Stimulated activated naive CD8-positive, alpha-beta T cell treated with anti-CD3 and anti-CD28 coated beads, Interleukin-15, Interleukin-2, amounts not matched to agents 100 ng/mL and 50 ng/mL, for 24 hours (primary cell): ENCODE measurements around the gene SHCBP1L.

Experiments
- H3K27ac Mint-ChIP-seq: one replicate; pipeline ENCODE4 v1.8.0; 2021; ENCODE audit warnings: mild to moderate bottlenecking, mixed read lengths
- H3K27me3 Mint-ChIP-seq: one replicate; pipeline ENCODE4 v1.8.0; 2021; ENCODE audit warnings: mixed read lengths
- H3K36me3 Mint-ChIP-seq: one replicate; pipeline ENCODE4 v1.8.0; 2021; ENCODE audit warnings: low read depth, mixed read lengths
- H3K4me1 Mint-ChIP-seq: one replicate; pipeline ENCODE4 v1.8.0; 2021; ENCODE audit warnings: low read depth, mixed read lengths
- H3K4me3 Mint-ChIP-seq: one replicate; pipeline ENCODE4 v1.8.0; 2021; ENCODE audit warnings: mild to moderate bottlenecking, mixed read lengths
- H3K9me3 Mint-ChIP-seq: one replicate; pipeline ENCODE4 v1.8.0; 2021; ENCODE audit warnings: mixed read lengths

Gene SHCBP1L

DNA sequence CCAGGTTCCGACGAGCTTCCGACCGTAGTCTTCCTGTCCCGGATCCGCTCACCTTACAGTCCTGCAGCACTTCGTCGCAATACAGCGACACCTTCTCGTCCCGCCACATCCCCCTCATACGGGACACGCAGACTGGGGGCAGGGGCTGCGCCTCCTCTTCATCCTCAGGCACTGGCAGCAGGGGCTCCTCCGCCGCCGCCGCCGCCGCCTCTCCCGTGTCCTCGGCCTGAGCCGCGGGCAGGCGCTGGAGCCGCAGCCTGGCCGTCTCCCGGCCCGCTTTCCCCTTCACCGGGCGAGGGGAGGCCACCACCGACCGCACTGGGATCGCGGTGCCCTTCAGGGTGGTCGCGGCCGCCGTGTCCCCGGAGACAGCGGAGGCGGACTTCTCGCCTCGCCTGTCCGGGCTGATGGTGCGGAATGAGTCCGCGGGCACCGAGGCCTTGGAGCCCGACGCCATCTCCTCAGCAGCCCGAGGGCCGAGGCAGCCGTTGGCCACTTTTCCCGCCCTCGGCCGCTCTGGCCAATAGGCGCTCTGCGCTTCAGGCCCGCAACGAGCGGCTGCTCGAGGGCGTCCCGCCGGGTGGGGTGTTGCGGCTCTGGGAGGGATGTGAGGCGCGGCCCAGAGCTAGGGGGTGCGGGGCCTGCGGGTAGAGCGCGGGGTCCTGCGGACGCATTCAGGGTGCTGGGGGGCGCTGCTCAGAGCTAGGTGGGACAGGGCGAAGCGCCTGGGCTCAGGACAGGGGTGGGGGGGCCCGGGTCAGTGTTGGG, at the start of gene SHCBP1L:
SHCBP1L (minus strand) TSS at position 490 of the 768 bp plus-strand sequence; CDS start at position 457, 33 bp downstream.
- no peaks in the 10 kb centered on the region for H3K9me3 Mint-ChIP-seq
- peaks cover 31% of the 10 kb centered on the region for H3K27me3 Mint-ChIP-seq
- H3K27ac Mint-ChIP-seq: no peak within 1 kb of the TSS
- peak within 1 kb of the TSS; percentile 31 for H3K4me3 Mint-ChIP-seq
- no peaks in the 10 kb centered on the region for H3K4me1 Mint-ChIP-seq
- no peaks in the 10 kb centered on the region for H3K36me3 Mint-ChIP-seq

DNA sequence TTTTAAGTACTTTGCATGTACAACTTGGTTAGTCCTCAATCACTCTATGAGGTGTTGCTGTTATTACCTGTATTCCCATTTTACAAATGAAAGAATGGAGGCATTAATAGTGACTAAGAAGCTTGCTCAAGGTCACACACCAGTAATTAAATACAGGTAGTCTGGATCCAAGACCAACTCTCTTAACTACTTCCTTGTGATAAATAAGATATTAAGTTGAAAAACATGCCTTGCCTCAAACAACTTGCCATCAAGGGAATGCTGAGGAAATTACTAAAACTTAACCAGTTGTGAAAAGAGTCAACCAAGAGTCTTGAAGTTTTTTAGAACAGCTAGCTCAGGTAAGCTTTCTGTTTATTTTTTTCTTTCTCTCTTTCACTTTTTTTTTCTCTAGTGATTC, 49.3 kb upstream of the SHCBP1L start:
- peaks cover 3% of the 10 kb centered on the region for H3K9me3 Mint-ChIP-seq
- H3K4me1 Mint-ChIP-seq: no peaks in the 10 kb centered on the region
- no peak overlapping the region for H3K4me3 Mint-ChIP-seq
- H3K27me3 Mint-ChIP-seq: peaks cover 32% of the 10 kb centered on the region
- H3K27ac Mint-ChIP-seq: no peak overlapping the region
- H3K36me3 Mint-ChIP-seq: no peaks in the 10 kb centered on the region

DNA sequence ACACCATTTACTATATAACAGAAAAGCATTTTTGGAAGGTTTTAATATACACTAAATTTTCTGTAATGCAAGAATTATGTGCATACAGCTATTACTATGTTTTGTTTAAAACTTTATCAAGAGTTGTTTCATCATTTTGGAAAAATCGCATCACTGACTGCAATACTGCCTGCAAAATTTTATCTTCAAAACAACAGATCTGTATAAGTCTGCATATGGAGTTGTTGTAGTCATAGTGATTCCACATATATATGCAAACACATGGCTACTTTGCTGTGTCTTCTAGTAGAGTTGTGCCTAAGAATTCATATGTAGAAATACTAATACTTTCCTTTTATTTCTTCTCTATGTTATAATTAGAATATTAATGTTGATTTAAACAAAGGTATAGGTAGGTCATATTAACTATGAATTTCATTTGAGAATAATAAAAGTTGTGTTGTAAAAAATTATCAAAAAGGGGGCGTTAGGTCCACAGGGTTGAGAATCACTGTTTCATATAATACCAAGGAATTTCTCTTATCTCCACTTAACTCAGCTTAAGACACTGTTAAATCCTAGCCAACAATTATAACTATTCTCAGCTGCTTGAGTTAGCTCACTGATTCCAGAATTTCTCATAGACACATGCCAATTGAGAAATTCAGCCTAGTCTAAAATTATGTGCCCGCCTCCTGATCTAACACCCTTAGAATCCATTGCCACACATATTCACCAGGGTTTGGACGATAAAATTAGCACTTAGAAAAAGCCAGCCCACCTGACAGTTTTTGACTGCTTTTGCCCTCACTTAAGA, 47.4 kb upstream of the SHCBP1L start:
- H3K27me3 Mint-ChIP-seq: peaks cover 23% of the 10 kb centered on the region
- H3K4me1 Mint-ChIP-seq: no peaks in the 10 kb centered on the region
- H3K4me3 Mint-ChIP-seq: no peak overlapping the region

DNA sequence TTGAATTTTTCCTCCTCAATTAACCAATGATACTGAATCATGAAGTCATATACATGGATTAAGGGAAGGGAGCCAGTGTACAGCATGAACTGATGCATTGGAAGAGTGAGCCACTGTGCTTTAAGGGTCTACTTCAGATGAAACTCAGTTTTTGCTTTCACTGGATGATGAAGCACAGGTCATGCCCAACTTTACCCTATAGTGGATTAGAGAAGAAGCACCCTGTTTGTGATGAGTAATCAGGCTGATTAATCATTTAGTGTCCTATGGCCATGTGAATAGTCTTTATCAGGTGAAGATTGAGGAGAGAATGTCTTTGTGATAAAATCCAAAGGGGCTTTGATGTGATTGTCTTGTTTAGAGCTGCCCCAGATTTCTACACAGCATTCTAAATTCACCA, 45.5 kb upstream of the SHCBP1L start:
- Mint-ChIP-seq H3K4me1 (no peaks in the 10 kb centered on the region), H3K4me3 (no peak overlapping the region), H3K36me3 (no peaks in the 10 kb centered on the region), H3K27ac (no peak overlapping the region), H3K27me3 (peaks cover 15% of the 10 kb centered on the region), H3K9me3 (no peaks in the 10 kb centered on the region)

More for the DNA sequence above, 47.4 kb upstream of the SHCBP1L start:
- no peaks in the 10 kb centered on the region for H3K9me3 Mint-ChIP-seq
- H3K27ac Mint-ChIP-seq: no peak overlapping the region
- no peaks in the 10 kb centered on the region for H3K36me3 Mint-ChIP-seq

DNA sequence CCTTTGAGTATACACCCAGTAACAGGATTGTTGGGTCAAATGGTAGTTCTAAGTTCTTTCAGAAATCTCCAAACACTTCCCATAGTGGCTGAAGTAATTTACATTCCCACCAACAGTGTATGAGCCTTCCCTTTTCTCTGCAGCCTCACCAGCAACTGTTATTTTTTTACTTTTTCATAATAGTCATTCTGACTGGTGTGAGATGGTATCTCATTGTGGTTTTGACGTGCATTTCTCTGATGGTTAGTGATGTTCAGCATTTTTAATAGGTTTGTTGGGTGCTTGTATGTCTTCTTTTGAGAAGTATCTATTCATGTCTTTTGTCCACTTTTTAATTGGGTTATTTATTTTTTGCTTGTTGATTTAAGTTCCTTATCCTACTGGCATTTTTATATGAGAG, 43.9 kb upstream of the SHCBP1L start:
- H3K27ac Mint-ChIP-seq: no peak overlapping the region
- no peak overlapping the region for H3K4me3 Mint-ChIP-seq
- H3K27me3 Mint-ChIP-seq: peaks cover 18% of the 10 kb centered on the region
- no peaks in the 10 kb centered on the region for H3K9me3 Mint-ChIP-seq
- no peaks in the 10 kb centered on the region for H3K36me3 Mint-ChIP-seq
- no peaks in the 10 kb centered on the region for H3K4me1 Mint-ChIP-seq

- Mint-ChIP-seq H3K27me3 (peaks cover 18% of the 10 kb centered on the region), H3K4me1 (no peaks in the 10 kb centered on the region), H3K9me3 (no peaks in the 10 kb centered on the region), H3K36me3 (no peaks in the 10 kb centered on the region), H3K27ac (no peak overlapping the region), H3K4me3 (no peak overlapping the region)
These were observed 42.9 kb upstream of the SHCBP1L start for GRCh38 chr1:182995894-182996293.

- H3K27ac Mint-ChIP-seq: no peak overlapping the region
- no peaks in the 10 kb centered on the region for H3K4me1 Mint-ChIP-seq
- H3K4me3 Mint-ChIP-seq: no peak overlapping the region
- H3K9me3 Mint-ChIP-seq: no peaks in the 10 kb centered on the region
- H3K27me3 Mint-ChIP-seq: peaks cover 20% of the 10 kb centered on the region
- no peaks in the 10 kb centered on the region for H3K36me3 Mint-ChIP-seq
These were observed 40.8 kb upstream of the SHCBP1L start for GRCh38 chr1:182993746-182994145.

- Mint-ChIP-seq H3K9me3 (no peaks in the 10 kb centered on the region), H3K27ac (no peak overlapping the region), H3K27me3 (peaks cover 40% of the 10 kb centered on the region), H3K4me1 (no peaks in the 10 kb centered on the region), H3K4me3 (no peak overlapping the region), H3K36me3 (no peaks in the 10 kb centered on the region)
These were observed 37.6 kb upstream of the SHCBP1L start for GRCh38 chr1:182990413-182991144.

DNA sequence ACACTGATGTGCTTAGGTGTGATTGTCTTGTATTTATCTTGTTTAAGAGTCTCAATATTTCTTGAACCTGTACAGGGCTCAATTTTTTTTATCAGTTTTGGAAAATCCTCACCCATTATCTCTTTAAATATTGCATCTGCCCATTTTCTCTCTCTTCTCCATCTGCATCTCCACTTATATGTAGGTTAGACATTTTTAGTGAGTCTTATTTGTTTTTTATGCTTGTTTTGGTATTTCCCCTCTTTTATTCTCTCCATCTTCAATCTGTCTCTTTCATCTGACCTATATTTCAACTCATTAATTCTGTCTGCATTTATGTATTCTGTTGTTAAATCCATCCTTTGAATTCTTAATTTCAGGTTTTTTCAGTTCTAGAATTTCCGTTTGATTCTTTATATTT, 32.9 kb upstream of the SHCBP1L start:
- Mint-ChIP-seq H3K27ac (no peak overlapping the region), H3K9me3 (no peaks in the 10 kb centered on the region), H3K4me1 (peaks cover 9% of the 10 kb centered on the region), H3K27me3 (peaks cover 34% of the 10 kb centered on the region), H3K36me3 (no peaks in the 10 kb centered on the region), H3K4me3 (no peak overlapping the region)

DNA sequence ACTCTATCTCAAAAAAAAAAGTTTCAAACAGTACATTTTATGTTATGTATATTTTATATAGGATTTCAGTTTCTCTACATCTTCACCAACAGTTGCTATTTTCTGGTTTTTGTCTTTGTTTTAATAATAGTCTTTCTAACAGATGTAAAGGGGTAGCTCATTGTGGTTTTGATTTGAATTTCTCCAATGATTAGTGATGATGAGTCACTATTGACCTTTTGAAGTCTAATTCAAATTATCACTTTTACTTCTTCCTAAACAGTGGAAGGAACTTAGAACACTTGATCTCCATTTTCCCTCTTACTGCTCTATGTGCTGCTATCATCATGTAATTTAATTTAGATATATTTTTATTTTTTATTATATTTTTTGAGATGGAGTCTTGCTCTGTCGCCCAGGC, 31.7 kb upstream of the SHCBP1L start:
- Mint-ChIP-seq H3K4me3 (no peak overlapping the region), H3K27me3 (peaks cover 27% of the 10 kb centered on the region), H3K9me3 (no peaks in the 10 kb centered on the region), H3K4me1 (peaks cover 9% of the 10 kb centered on the region), H3K36me3 (no peaks in the 10 kb centered on the region), H3K27ac (no peak overlapping the region)

DNA sequence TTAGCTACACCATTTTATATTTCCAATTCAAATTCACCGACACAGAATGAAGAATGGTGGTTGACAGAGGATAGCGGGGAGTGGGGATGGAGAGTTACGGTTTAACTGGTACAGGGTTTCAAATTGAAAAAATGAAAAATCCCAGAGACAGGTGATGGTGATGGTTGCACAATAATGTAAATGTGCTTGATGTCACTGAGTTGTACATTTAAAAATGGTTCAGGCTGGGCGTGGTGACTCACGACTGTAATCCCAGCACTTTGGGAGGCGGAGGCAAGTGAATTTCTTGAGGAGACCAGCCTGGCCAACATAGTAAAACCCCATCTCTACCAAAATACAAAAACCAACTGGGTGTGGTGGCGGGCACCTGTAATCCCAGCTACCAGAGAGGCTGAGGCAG, 31.2 kb upstream of the SHCBP1L start:
- Mint-ChIP-seq H3K27ac (no peak overlapping the region), H3K4me3 (no peak overlapping the region), H3K4me1 (peaks cover 9% of the 10 kb centered on the region), H3K36me3 (no peaks in the 10 kb centered on the region), H3K27me3 (peaks cover 27% of the 10 kb centered on the region), H3K9me3 (no peaks in the 10 kb centered on the region)

- H3K4me1 Mint-ChIP-seq: no peaks in the 10 kb centered on the region
- no peak overlapping the region for H3K4me3 Mint-ChIP-seq
- H3K9me3 Mint-ChIP-seq: no peaks in the 10 kb centered on the region
- no peaks in the 10 kb centered on the region for H3K36me3 Mint-ChIP-seq
- H3K27ac Mint-ChIP-seq: no peak overlapping the region
- peaks cover 7% of the 10 kb centered on the region for H3K27me3 Mint-ChIP-seq
These were observed 25.3 kb upstream of the SHCBP1L start for GRCh38 chr1:182978151-182978853.

DNA sequence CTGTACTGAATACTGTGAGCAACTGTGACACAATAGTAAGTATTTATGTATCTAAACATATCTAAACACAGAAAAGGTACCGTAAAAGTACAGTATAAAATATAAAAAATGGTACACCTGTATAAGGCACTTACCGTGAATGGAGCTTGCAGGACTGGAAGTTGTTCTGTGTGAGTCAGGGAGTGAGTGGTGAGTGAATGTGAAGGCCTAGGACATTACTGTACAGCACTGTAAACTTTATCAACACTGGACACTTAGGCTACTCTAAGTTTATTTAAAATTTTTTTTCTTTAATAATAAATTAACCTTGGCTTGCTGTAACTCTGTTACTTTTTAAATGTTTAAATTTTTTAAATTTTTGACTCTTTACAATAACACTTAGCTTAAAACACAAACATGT, 24.5 kb upstream of the SHCBP1L start:
- Mint-ChIP-seq H3K36me3 (no peaks in the 10 kb centered on the region), H3K4me3 (no peak overlapping the region), H3K27ac (no peak overlapping the region), H3K4me1 (no peaks in the 10 kb centered on the region), H3K27me3 (peaks cover 10% of the 10 kb centered on the region), H3K9me3 (no peaks in the 10 kb centered on the region)

- H3K27me3 Mint-ChIP-seq: peaks cover 17% of the 10 kb centered on the region
- H3K4me3 Mint-ChIP-seq: no peak overlapping the region
- no peaks in the 10 kb centered on the region for H3K9me3 Mint-ChIP-seq
- no peaks in the 10 kb centered on the region for H3K4me1 Mint-ChIP-seq
- no peaks in the 10 kb centered on the region for H3K36me3 Mint-ChIP-seq
- H3K27ac Mint-ChIP-seq: no peak overlapping the region
These were observed 21.7 kb upstream of the SHCBP1L start for GRCh38 chr1:182974506-182975191.
